Activated naive CD4-positive, alpha-beta T cell treated with anti-CD3 and anti-CD28 coated beads for 36 hours (primary cell): Measurements from ENCODE around the gene PIK3C2G. TPM values are rescaled to one million over a fixed set of nuclear protein-coding genes. Genes with fewer than 3 reads are reported as not detected.

ENCODE experiments used
- CTCF ChIA-PET: fragments of 350-600 bp; sonication (Branson Sonifier 250); formaldehyde crosslinking; loops from one replicate; lab custom pipeline; 2021; ENCODE audit warnings: antibody characterized with exemption; lab: Charles Lee
- DNase-seq: peaks from one replicate; pipeline ENCODE4 v3.0.0-alpha.2; 2020
- H3K27ac Mint-ChIP-seq: one replicate; pipeline ENCODE4 v1.8.0; 2021; ENCODE audit warnings: mild to moderate bottlenecking, mixed read lengths
- H3K27me3 Mint-ChIP-seq: one replicate; pipeline ENCODE4 v1.8.0; 2021; ENCODE audit warnings: low read depth, mixed read lengths
- H3K36me3 Mint-ChIP-seq: one replicate; pipeline ENCODE4 v1.8.0; 2021; ENCODE audit warnings: low read depth, mixed read lengths
- H3K4me1 Mint-ChIP-seq: one replicate; pipeline ENCODE4 v1.8.0; 2021; ENCODE audit warnings: low read depth, mixed read lengths
- H3K4me3 Mint-ChIP-seq: one replicate; pipeline ENCODE4 v1.8.0; 2021; ENCODE audit warnings: mild to moderate bottlenecking, moderate library complexity, mixed read lengths
- H3K9me3 Mint-ChIP-seq: one replicate; pipeline ENCODE4 v1.8.0; 2021; ENCODE audit warnings: mixed read lengths
- intact Hi-C: fragments of 100-400 bp; cut with micrococcal nuclease; formaldehyde crosslinking; loops from one replicate; pipeline ENCODE4 v1.15.1; 2023
- total RNA-seq, 2 experiments: library from RNA; stranded (reverse); gene quantifications; one replicate each; pipeline ENCODE4 v1.2.3, GENCODE V29; 2021

The PIK3C2G gene
- total RNA-seq, 2 experiments from 2014 or later: not detected

DNA sequence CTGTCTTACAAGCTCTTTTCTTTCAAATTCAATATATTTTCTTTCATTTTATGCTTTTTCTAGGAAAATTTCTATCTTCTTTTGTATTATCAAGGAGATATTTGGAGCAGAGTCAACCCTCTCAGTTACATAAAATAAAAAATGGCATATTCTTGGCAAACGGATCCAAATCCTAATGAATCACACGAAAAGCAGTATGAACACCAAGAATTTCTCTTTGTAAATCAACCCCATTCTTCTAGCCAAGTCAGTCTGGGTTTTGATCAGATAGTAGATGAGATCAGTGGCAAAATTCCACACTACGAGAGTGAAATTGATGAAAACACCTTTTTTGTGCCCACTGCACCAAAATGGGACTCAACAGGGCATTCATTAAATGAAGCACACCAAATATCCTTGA is 20.6 kb downstream of the PIK3C2G start:
- Mint-ChIP-seq H3K27me3 (no peaks in the 10 kb centered on the region), H3K36me3 (no peaks in the 10 kb centered on the region), H3K4me1 (no peaks in the 10 kb centered on the region), H3K9me3 (peaks cover 7% of the 10 kb centered on the region), H3K4me3 (no peak overlapping the region), H3K27ac (no peak overlapping the region)
- DNase-seq: no peak
- CTCF ChIA-PET: no interaction called here
- intact Hi-C loops: no loop called here

DNA sequence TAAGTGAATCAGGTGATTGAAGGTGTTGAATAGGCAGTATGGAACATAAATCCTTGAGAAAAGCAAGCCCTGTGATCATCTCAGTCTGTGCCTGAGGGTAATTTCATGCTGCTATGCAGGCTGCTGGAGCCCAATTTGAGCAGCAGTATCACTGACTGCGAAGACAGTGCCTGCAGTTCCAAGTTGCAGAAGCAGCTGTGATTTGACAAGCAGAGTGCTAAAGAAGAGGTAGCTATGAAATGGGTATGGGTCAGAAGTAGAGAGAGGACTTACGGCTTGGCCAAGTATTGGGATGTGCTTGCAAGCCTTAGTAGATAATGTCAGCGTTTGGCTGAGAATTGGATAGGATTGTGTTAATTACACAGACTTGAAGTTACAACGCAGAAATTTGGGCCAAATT is 22.5 kb downstream of the PIK3C2G start:
- Mint-ChIP-seq H3K36me3 (no peaks in the 10 kb centered on the region), H3K27ac (no peak overlapping the region)
- CTCF ChIA-PET: no interaction called here

DNA sequence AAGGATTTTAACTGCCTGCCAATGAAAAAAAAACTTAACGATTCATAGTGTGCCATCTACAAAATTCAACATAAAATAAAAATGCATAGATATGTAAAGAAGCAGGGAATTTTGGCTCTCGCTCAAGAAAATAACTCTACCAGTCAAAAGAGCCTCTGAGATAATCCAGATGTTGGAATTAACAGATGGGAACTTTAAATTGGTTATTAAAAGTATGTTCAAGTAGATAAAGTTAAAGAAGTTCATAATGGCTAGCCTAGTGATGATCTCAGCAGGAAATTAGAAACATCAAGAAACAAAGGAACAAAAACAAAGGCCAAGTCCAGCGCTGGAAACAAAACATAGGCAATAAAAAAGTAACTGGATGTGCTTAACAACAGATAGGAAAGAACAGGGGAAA is 23.1 kb downstream of the PIK3C2G start:
- Mint-ChIP-seq H3K4me3 (no peak overlapping the region), H3K27me3 (no peaks in the 10 kb centered on the region), H3K27ac (no peak overlapping the region), H3K9me3 (peaks cover 7% of the 10 kb centered on the region), H3K36me3 (no peaks in the 10 kb centered on the region), H3K4me1 (no peaks in the 10 kb centered on the region)
- no peak for DNase-seq
- CTCF ChIA-PET: no interaction called here
- intact Hi-C loops: no loop called here

More for the DNA sequence above, 22.5 kb downstream of the PIK3C2G start:
- H3K27me3 Mint-ChIP-seq: no peaks in the 10 kb centered on the region
- intact Hi-C loops: no loop called here
- no peak for DNase-seq
- H3K4me1 Mint-ChIP-seq: no peaks in the 10 kb centered on the region
- no peak overlapping the region for H3K4me3 Mint-ChIP-seq
- peaks cover 7% of the 10 kb centered on the region for H3K9me3 Mint-ChIP-seq

DNA sequence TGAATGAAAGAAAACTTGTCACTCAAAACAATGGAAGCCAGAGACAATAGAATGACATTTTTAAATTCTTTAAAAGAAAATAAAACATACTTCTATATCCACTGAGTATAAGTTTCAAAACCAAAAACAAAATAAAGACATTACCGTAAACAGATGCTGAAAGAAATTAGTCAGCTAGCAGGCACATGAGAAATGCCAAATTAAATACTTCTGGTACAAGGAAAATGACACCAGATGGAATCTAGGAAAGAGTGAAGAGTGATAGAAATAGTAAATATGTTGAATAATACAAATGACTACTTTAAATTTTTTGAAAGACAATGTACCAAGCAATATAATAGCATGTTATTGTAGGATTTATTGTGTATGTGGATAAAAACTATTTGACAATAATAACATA is 23.8 kb downstream of the PIK3C2G start:
- no peak overlapping the region for H3K4me3 Mint-ChIP-seq
- CTCF ChIA-PET: no interaction called here
- no peaks in the 10 kb centered on the region for H3K36me3 Mint-ChIP-seq
- DNase-seq: no peak
- no peak overlapping the region for H3K27ac Mint-ChIP-seq
- no peaks in the 10 kb centered on the region for H3K4me1 Mint-ChIP-seq
- peaks cover 7% of the 10 kb centered on the region for H3K9me3 Mint-ChIP-seq
- intact Hi-C loops: no loop called here
- no peaks in the 10 kb centered on the region for H3K27me3 Mint-ChIP-seq

DNA sequence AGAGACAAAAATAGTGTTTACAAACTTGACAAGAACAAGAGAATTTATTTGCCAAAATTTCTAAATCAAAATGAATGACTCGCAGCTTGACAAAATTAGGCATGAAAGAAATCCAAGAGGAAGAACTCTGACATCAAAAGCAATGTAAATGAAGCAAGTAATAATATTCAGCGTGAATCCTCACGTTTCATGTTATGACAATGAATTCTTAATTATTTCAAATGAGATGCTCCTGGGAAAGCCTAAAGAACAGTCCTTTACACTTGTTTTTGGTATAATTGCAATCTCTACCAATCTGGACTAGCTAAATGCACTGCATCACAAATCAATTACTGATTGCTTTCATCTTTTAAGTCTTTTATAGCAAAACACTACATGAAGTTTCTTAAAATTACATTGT is 29.1 kb downstream of the PIK3C2G start:
- intact Hi-C loops: no loop called here
- Mint-ChIP-seq H3K9me3 (peaks cover 3% of the 10 kb centered on the region), H3K27me3 (no peaks in the 10 kb centered on the region), H3K36me3 (no peaks in the 10 kb centered on the region), H3K27ac (no peak overlapping the region), H3K4me3 (no peak overlapping the region), H3K4me1 (no peaks in the 10 kb centered on the region)
- CTCF ChIA-PET: no interaction called here
- DNase-seq: no peak

DNA sequence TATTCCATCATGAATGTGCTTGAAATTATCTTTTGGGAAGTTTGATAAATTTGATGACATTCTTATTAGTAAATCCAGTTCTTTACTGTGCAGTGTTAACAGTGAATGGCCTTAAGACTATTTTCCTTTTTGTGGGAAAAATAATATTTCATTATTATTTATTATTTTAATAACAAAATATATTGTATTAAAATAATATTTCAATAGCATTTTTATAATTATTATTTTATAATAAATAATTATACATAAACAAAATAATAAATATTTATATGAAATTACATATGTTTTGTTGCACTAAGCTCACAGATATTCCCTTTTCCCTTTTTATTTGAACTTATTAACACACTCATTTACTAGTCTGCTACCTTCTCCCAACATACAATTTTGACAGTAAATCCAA is 33.6 kb downstream of the PIK3C2G start:
- Mint-ChIP-seq H3K4me1 (no peaks in the 10 kb centered on the region), H3K27me3 (no peaks in the 10 kb centered on the region), H3K9me3 (peaks cover 2% of the 10 kb centered on the region), H3K4me3 (no peak overlapping the region), H3K36me3 (no peaks in the 10 kb centered on the region), H3K27ac (no peak overlapping the region)
- no peak for DNase-seq
- intact Hi-C loops: no loop called here
- CTCF ChIA-PET: no interaction called here

DNA sequence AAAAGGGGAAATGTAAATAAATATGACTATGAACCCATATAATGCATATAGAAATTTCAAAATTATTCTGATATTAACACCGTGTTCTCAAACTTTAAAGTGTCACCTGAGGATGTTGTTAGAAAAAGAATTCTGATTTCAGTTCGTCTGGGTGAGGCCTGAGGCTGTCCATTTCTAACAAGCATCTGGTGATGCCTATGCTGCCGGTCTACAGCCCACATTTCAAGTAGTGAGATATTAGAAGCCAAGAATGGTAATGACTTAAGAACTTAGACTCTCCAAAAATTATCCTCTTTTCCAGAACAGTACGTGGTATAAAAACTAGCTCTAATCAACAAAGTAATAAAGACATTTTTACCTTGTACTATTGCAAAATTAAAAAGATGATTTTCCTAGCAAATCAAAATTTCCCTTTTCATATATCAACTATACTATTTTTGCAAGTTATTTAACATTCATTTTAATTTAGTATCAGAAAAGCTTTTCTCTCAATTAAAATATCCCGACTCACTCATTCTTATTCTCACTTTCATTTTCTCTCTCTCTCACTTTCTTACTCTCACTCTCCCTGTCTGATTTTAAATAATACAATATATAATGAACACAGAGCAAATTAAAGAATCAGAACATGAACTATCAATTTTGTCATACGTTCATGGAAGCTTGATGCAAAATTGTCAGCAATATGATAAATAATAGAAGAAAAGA is 35.0 kb downstream of the PIK3C2G start:
- no peaks in the 10 kb centered on the region for H3K4me1 Mint-ChIP-seq
- no peak overlapping the region for H3K4me3 Mint-ChIP-seq
- CTCF ChIA-PET: interaction anchor here (1.4 kb wide), 1 partner anchor 10 kb away, joined by 3 read pairs; no protein-coding TSS in a partner anchor
- H3K36me3 Mint-ChIP-seq: no peaks in the 10 kb centered on the region
- H3K27me3 Mint-ChIP-seq: no peaks in the 10 kb centered on the region
- peaks cover 7% of the 10 kb centered on the region for H3K9me3 Mint-ChIP-seq
- intact Hi-C loops: no loop called here
- no peak overlapping the region for H3K27ac Mint-ChIP-seq
- DNase-seq: no peak

DNA sequence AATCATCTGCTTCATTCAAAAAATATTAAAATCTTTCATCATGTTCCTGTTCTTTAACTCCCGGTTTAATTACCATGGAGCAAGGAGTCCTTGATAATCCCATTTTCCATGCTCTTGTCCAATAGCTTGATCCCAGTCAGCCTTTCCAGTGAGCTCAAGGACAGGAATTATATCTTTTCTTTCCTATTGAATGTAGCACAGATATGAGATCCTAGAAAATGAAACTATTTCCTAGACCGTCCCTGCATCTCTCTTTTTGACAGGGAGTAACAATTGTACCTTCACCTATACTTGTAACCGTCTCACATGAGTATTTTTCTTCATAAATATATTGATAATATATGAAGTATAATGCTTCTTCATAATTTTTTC is 35.6 kb downstream of the PIK3C2G start:
- H3K4me3 Mint-ChIP-seq: no peak overlapping the region
- H3K9me3 Mint-ChIP-seq: peaks cover 8% of the 10 kb centered on the region
- DNase-seq: no peak
- H3K4me1 Mint-ChIP-seq: no peaks in the 10 kb centered on the region
- H3K27me3 Mint-ChIP-seq: no peaks in the 10 kb centered on the region
- intact Hi-C loops: no loop called here
- H3K27ac Mint-ChIP-seq: no peak overlapping the region
- CTCF ChIA-PET: interaction anchor here (1.4 kb wide), 1 partner anchor 10 kb away, joined by 3 read pairs; no protein-coding TSS in a partner anchor
- H3K36me3 Mint-ChIP-seq: no peaks in the 10 kb centered on the region

DNA sequence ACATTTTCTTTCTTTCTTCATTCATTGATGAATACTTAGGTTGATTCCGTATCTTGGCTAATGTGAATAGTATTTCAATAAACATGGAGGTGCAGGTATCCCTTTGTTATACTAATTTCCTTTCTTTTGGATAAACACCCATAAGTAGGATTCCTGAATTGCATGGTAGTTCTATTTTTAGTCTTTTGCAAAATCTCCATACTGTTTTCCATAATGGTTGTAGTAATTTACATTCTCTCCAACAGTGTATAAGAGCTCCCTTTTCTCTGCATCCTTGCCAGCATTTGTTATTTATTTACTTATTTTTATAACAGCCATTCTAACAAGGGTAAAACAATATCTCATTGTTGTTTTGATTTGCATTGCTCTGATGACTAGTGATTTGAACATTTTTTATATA is 36.6 kb downstream of the PIK3C2G start:
- intact Hi-C loops: no loop called here
- H3K36me3 Mint-ChIP-seq: no peaks in the 10 kb centered on the region
- H3K4me3 Mint-ChIP-seq: no peak overlapping the region
- H3K27me3 Mint-ChIP-seq: no peaks in the 10 kb centered on the region
- H3K27ac Mint-ChIP-seq: no peak overlapping the region
- CTCF ChIA-PET: no interaction called here
- no peaks in the 10 kb centered on the region for H3K4me1 Mint-ChIP-seq
- H3K9me3 Mint-ChIP-seq: peaks cover 10% of the 10 kb centered on the region
- no peak for DNase-seq

DNA sequence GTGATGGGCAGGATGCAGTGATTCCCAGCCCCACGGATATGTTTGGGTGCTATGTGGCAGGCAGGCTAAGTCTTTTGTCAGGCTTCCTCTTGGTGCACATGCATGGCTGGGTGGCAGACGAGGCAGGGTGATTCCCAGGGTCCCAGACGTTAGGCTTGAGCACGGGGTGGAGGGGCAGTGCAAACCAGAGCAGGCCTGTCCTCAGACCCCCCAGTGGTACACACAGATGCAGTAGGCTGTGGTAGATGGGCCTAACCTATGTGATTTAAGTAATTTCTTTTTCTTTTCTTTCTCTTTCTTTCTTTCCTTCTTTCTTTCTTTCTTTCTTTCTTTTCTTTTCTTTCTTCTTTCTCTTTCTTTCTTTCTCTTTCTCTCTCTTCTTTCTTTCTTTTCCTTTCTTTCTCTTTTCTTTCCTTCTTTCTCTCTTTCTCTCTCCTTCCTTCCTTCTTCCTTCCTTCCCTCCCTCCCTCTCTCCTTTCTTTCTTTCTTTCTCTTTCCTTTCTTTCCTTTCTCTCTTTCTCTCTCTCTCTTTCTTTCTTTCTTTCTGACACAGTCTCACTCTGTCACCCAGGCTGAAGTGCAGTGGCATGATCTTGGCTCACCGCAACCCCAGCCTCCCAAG is 41.6 kb downstream of the PIK3C2G start:
- no peak overlapping the region for H3K4me3 Mint-ChIP-seq
- intact Hi-C loops: no loop called here
- no peaks in the 10 kb centered on the region for H3K36me3 Mint-ChIP-seq
- no peak for DNase-seq
- no peaks in the 10 kb centered on the region for H3K4me1 Mint-ChIP-seq
- peaks cover 14% of the 10 kb centered on the region for H3K9me3 Mint-ChIP-seq
- CTCF ChIA-PET: no interaction called here
- H3K27me3 Mint-ChIP-seq: no peaks in the 10 kb centered on the region
- no peak overlapping the region for H3K27ac Mint-ChIP-seq

DNA sequence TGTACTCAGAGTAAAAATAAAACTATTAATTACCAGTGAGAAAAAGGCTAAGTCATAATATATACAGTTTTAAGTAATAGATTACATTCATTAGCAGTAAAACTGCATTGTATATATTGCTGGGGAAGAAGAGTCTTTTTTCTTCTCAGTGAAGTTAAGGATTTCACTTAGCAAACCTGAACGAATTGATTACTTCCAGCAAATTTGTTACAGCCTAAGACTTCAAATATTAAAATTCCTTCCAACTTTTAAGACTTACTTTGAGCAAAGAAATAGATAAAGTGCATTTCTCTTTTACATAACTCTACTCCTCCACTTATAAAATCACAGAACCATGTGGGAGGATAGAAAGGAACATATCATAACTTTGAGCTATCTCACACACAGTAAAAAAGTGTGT is 43.3 kb downstream of the PIK3C2G start:
- Mint-ChIP-seq H3K36me3 (no peaks in the 10 kb centered on the region), H3K4me1 (no peaks in the 10 kb centered on the region), H3K27me3 (no peaks in the 10 kb centered on the region), H3K9me3 (peaks cover 12% of the 10 kb centered on the region), H3K4me3 (no peak overlapping the region), H3K27ac (no peak overlapping the region)
- DNase-seq: no peak
- intact Hi-C loops: no loop called here
- CTCF ChIA-PET: interaction anchor here (0.6 kb wide), 1 partner anchor 59 kb away, joined by 5 read pairs; no protein-coding TSS in a partner anchor

DNA sequence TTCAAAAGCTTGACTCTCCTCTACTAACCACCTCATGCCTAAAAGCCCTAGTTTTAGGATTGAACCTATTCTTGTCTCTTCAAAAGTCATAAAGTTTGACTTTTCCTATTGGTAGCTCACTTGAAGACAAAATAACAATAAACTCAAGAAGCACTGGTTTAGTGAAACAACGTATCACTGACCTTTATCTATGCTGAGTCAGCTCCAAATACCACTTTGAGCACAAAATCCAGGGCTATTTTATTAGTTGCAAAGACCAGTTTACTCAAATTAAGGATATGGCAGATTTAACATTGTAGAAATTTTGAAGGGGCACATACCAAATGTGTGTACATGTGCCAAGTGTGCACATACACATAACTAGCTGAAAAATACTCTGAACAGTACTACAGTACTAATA is 45.0 kb downstream of the PIK3C2G start:
- Mint-ChIP-seq H3K4me3 (no peak overlapping the region), H3K9me3 (peaks cover 7% of the 10 kb centered on the region), H3K4me1 (no peaks in the 10 kb centered on the region), H3K27ac (no peak overlapping the region), H3K36me3 (no peaks in the 10 kb centered on the region), H3K27me3 (no peaks in the 10 kb centered on the region)
- CTCF ChIA-PET: interaction anchor here (1.0 kb wide), 1 partner anchor 10 kb away, joined by 3 read pairs; no protein-coding TSS in a partner anchor
- intact Hi-C loops: no loop called here
- DNase-seq: no peak

DNA sequence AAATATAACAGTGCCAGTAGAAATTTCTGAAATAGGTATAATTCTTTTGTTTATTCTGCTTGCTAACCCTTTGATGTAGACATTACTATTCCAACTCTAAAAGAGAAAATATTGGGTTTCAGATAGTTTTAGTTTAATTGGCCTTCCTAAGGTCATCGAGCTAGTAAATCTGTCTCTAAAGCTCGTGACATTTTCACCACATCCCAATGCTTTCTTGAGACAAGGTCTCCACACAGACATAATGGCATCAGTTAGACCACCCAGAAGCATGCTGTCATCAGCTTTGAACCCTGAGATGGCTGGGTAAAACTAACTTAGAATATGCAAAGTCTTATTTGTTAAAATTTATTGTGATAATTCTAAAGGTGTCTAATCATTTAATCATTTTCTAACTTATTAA is 52.0 kb downstream of the PIK3C2G start:
- no peaks in the 10 kb centered on the region for H3K27me3 Mint-ChIP-seq
- H3K4me1 Mint-ChIP-seq: no peaks in the 10 kb centered on the region
- intact Hi-C loops: no loop called here
- no peak overlapping the region for H3K27ac Mint-ChIP-seq
- H3K4me3 Mint-ChIP-seq: no peak overlapping the region
- no peaks in the 10 kb centered on the region for H3K36me3 Mint-ChIP-seq
- no peak for DNase-seq
- CTCF ChIA-PET: no interaction called here
- H3K9me3 Mint-ChIP-seq: no peaks in the 10 kb centered on the region
